Stimulated activated CD4-positive, alpha-beta T cell treated with anti-CD3 and anti-CD28 coated beads, Interleukin-15, amount 100 ng/mL, for 1 hour (primary cell): ENCODE data around the gene PALLD.

ENCODE experiments used
- DNase-seq, 2 donors: peaks; one replicate each; pipeline ENCODE4 v3.0.0-alpha.2; 2020; ENCODE audit warnings: low read depth in 1 of 2, low spot score in 1 of 2

PALLD gene

DNA sequence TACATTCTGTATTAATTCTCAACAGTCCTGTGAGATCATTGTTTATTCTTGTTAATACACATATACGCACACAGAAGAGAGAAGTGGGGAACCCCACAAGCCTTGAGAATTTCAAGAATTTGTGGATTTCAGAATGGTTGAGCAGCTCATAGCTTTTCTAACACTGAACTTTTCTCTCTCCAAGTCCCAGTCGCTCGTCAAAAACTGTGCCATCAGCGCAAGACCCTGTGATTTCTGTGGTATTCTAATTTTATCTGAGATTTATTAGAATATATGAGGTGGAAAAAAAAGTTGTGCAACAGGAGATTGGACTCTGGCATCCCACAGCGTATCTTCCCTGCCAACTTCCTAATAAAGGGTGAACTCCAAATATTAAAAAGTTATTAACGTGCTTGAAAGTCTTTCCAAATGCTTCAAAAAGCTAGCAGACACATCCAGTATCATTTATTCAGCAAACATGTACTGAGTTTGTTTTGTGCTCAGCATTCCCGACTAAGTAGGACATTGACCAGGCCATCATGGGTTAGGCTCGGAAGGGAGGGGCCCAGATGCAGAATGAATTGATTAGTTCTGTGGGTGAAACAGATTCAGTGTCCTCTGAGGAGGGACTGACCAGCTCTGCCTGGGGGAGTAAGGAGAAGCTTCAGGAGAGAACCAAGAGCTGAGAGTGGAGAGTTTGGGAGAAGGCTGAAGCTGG lies 347.6 kb downstream of the PALLD start:
- DNase-seq = no peak

DNA sequence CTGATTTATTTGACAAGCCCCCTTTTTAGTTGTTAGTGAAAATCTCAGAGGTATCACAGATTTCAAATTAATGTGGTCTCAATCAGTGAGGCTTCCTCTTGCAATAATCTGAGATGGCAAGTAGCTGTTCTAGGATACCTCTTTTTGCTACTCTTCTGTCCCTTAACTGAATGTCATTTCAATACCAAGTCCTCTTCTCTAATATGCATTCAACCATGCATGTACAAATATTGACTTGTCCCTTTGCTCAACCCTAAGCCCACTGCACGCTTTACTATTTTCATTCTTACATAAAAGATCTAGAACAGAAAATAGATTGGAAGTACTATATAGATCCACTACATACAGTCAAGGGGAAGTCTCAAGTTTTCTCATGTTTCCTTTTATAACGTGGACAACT lies 349.0 kb downstream of the PALLD start:
- no peak for DNase-seq

DNA sequence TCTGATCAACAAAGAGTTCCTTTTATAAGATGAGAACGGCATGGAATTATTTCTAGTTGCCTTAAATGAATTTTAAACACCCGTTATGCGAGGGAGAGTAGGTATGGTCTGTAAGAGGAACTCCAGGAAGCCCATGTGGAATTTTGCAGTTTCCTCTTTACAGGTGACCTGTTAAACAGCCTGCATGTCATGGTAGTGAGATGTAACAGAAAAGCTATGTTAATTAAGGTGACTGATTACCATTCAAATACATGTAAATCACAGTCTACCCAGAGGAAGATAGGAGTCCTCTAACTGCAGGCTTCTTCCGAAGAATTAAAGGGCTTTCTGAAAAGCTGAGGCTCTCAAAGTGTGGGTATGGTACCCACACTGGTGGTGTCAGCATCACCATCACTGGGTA lies 349.6 kb downstream of the PALLD start:
- no peak for DNase-seq

DNA sequence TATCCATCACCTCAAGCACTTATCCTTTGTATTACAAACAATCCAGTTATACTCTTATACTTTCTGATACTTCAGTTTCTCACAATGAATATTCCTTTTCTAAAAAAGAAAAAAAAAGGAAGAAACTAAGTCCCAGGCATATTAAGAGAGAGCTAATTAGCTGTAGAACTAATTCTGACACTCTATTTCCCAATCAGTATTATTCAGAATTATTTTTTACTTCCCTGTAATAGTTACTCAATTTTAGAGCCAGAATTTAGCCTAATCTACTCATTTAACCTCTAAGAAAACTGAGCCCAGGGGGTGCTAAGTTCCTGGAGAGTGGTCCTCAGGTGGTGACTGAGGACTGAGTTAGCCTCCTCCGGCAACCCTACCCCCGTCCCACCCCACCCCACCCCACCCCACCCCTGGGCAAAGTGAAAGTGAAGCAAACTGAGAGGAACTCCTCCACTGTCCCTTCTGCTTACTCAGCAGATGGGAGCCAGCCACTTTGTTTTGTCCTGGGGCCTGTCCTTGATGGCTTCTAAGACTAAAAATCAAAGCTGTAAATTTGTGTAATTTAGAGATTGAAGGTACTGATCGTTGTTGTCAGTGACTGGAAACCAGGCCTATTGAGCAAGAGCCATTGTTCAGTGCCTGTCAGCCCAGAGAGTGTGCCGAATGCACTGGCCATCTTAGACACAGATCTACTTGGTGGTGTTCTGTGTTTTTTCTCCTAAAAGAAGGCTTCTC lies 351.1 kb downstream of the PALLD start:
- no peak for DNase-seq

DNA sequence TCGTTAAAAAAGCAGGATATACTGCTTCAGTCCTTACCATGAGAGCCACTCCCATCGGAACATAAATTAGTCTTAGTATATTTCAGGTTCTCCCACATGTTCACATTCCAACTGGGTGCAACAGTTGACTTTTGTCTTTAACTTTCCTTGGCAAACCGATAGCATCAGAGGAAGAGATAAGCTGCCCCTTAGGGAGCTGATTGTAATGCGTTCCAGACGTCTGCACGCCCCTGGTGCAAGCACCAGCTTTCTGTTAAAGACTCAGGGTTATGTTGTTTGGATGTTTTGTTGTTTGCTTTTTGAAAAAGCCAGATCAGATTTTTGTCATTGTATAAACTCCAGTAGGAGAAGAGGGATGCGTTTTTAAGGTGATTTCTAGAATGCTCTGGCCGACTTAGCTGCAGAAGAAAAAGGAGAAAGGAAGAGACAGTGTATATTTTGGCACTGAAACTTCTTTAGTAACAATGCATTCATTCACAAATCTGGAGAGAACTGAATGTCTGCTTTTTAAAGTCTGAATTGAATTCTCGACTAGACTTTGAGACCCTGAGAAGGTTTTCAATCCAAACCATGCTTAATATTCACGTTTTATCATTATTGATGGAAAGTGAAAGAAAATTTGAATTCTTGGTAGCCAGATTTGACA lies 352.3 kb downstream of the PALLD start:
- no peak for DNase-seq

DNA sequence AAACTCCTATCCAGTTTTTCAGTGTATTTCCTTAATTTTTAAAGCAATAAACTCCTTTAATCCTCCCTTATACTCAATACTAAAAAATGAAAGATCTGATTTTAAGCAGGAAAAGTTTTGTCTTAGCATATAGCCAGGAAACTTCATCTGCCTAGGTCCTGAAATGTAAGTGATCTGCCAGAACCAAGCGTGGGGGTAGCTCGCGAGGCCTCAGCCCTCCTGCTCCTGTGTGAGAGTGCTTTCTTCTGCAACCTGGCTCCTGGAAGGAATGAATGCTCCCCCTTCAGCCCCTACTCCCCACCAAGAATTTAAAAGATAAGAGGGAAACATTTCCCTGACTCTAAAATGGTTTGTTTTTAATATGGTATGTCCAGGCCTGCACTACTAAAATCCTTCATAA lies 353.1 kb downstream of the PALLD start:
- no peak for DNase-seq

DNA sequence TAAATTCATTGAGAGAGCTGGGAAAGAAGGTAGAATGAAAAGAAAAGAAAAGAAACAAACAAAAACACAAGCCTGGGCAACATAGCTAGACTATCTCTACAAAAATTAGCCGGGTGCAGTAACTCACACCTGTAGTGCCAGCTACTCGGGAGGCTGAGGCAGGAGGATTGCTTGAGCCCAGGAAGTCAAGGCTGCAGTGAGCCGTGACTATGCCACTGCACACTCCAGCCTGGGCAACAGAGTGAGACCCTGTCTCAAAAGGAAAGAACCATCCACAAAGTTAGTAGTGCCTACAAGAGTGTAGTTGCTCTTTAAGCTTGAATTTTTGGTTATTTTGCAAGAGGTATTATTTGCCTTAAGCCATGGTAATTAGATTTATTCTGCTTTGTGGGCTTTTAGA lies 355.5 kb downstream of the PALLD start:
- no peak for DNase-seq

DNA sequence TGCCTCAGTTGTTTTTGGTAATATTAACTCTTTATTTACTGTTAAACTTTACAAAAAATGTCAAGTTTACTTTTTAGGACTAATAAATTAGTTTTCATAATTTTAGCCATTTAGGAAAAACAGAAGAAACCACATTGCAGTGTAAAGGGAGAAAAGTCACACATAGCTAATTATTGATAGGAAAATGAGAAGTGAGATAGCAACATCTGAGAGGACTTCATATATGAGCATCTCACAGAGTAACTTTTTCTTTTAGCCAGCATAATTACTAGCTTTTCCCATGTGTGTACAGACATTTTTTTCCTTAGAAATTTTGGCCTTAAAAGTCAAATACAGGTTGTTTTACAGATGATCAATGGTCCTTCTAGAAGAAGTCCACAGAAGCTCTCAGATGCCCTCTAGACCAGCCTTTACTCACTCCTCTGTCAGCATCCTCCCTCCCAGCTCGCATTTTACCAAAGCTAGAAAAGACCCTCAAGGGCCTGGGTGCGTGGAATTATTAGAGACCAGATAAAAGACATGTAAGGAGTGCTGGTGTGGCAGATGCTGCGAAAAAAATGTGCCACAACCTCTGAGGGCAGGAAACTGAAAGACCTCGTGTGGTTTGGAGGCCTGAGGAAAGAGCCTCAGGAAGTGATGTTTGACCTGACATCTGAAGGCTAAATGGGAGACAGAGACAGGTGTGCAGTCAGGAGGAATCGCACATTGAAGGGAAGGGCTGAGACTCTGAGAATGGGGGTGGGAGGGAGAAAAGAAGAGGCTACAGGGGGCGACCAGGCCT lies 356.3 kb downstream of the PALLD start:
- DNase-seq = no peak

DNA sequence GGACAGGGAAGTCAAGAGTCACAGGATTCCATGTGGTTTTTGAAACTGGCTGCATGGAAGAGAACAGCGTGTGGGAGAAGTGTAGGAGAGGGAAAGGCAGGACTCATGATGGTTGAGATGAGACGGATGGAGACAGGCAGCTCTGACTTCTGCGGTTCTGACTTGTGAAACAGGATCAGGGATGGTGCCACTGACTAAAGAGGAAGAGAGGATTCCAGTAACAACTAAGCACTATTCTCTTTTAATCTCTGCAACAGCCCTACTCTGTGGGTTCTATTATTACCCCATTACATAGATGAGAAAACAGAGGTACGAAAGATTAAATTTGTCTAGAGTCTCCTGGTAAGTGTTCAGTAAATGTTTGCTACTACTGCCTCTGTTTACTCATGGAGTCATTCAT lies 356.9 kb downstream of the PALLD start:
- DNase-seq = no peak

DNA sequence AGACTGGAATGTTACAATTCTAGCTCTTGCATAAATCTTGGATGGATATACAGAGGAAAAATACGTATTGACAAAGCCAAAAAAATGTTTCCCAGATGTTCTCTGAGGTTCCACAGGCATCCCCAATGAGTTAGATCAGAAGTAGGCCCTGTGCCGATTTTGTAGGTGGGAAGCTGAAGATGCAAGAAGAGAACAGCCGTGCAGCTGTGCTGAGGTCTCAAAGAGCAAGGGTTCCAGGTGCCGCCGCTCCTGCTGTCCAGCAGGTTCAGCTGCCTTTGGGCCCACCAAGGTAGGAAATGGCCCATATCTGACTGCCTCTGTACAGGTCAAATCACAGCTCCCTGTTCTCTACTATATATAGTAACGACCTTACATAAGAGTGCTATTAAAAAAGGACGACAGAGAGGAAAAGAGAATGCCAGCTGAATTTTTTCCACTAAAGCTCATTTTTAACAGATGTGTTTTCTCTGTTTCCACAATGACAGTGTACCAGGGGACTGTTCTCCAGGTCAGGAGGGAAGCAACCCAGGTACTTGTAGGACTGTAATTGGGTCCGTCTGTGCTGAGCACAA lies 357.6 kb downstream of the PALLD start:
- DNase-seq = no peak

DNA sequence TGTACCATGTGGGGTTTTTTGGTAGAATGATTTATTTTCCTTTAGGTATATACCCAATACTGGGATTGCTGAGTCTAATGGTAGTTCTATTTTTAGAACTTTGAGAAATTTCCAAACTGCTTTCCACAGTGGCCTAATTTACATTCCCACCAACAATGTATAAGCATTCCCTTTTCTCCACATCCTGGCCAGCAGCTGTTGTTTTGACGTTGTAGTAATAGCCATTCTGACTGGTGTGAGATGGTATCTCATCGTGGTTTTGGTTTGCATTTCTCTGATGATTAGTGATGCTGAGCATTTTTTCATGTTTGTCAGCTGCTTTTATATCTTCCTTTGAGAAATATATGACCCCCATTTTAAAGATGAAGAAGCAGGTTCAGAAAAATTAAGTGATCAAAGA lies 359.5 kb downstream of the PALLD start:
- DNase-seq = no peak

DNA sequence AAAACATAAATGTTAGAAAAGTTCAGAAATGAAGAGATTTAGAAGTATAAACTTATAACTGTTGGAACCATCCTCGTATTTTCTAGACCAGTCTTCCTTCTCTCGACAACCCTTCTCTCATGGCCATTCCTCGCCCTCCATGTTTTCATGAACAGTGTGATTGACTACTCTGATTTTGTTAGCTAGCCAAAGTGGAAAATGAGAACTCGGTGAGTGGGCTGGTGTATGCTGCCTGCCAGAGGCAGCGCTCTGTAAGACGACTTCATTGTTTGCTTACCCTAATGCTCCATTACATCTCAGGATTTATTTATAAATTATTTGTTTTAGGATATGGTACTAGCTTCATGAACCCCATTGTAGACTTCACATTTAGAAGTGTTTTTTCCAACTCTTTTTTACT lies 360.2 kb downstream of the PALLD start:
- DNase-seq = no peak

DNA sequence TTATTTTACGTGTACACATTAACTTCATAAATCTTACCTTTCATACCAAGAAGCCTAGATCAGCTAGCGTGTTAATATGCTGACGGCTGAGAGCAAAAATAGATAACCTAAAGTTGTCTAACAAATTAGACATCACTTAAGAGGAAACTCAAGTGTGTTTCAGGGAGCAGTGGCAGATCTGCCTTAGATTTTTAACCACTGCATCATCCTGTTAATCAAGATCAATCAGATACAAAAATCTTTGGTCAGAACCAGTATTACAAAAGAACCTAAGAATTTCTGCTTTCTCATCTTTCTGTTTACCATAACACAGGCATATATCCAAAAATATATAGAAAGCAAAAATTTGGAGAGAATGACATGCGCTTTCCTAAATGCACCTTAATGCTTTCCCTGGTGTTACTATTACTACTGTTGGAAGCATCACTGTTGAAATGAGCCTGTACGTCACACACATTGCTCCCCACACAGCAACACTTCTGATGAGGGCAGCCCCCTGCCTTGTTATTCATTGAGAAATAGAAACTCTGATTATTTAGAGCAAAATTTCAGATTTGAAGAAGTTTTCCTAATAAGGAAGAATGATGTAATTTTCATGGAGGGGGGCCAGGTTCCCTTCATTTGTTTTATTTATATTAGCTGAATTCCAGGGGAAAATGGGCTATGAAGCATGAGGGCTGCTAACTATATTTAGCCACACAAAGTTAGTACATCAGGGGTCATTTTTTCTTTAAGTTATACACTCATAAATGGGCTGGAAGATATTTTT lies 360.9 kb downstream of the PALLD start:
- no peak for DNase-seq

DNA sequence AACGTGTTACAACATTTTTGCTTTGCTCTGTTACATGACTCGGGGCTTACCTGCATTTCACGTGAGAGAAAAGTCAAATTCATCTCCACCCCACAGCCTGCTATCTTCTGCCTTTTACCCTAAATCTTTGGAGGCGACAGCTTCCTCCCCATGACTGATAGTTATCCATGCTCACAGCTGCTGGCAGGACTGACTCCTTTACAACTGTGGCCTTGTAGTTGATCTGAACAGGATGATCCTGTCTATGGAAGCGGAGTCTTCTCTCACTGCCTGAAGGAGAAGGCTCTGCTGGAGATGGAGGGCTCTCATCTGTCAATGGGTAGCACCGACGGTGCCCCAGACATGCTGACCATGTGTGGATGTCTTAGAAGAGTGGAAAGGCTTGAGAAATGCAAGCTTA lies 362.2 kb downstream of the PALLD start:
- DNase-seq = no peak

DNA sequence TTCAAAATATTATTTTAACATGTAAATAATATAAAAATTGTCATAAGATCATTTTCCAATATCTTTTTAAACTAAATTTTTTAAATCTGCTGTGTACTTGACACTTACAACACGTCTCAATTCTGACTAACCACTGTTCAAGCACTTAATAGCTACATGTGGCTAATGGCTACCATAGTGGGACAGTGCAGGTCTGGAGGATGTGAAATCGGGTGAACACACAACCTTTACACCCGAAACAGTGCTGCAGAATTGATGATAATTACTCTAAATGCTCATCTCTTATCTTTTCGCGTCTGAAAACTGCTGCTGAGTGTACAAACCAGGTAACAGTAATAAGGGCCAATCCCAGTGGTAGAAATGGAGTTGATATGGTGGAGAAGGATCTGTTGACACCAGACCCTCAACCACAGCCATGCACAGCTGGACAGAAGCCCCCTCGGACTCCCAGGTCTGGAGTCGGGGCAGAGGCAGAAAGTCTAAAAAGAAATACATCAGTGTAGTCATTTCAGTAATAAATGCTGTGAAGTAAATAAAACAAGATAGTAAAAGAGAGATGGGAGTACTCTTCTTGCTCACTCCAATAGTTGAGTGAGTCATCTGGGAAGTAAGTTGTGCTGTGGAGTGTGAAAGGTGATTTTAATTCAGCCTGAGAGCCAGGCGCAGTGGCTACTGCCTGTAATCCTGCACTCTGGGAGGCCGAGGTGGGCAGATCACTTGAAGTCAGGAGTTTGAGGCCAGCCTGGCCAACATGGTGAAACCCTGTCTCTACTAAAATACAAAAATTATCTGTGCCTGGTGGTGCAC lies 363.2 kb downstream of the PALLD start:
- no peak for DNase-seq

DNA sequence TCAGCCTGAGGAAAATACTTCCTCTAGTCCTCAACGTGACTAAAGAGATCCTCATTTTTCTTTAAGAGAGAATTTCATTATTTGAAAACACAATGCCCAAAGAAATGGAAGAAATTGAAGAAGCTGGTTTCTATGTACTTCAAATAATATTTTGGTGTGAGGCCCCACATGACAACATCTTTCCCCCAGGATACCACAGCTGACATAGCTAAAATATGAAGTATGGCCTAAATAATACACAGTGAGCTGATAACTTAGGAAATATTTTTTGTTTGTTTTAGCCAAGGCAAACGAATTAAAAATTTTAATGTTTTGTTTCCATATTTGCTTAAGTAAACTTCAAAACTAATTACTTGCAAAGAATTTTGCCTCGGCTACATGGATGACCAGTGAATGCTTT lies 364.0 kb downstream of the PALLD start:
- no peak for DNase-seq

DNA sequence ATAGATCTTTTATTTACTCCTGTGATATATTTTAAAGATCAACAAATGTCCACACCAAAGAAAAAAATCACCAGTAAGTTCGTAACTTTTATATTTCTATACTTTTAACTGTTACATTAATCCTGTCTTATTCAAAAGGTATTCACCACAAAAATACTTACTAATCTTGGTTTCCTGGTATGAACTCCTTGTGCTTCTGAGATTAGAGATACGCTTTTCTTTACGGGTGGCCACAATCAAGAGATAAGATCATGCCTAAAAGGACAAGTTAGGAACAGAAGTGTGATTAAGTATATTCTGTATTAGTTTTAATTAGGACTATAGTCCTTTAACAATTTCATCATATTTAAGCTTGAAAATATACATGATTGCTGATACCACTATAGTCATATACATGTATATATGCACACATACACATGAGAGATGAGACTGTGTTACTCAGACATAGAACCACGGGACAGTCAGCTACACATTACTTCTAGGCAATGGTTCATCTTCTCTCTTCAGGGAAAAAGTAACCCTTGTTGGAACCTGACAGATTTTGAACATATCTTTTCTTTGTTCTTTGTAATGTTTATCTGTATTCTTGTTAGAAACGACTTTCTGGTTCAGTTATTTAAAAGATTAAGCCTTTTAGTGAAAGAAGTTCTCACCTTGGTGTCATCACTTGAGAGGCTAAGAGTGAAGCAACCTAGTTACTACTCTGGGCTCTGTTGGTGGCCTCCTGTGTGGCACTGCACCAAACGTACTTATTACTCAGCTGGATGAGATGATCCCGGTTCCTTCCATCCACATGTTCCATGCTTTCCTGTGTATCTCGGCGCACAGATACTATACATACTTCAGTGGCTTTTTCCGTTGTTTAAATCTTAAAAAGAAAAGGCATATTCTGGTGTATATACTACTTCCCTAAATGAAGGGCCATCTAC lies 367.1 kb downstream of the PALLD start:
- no peak for DNase-seq

DNA sequence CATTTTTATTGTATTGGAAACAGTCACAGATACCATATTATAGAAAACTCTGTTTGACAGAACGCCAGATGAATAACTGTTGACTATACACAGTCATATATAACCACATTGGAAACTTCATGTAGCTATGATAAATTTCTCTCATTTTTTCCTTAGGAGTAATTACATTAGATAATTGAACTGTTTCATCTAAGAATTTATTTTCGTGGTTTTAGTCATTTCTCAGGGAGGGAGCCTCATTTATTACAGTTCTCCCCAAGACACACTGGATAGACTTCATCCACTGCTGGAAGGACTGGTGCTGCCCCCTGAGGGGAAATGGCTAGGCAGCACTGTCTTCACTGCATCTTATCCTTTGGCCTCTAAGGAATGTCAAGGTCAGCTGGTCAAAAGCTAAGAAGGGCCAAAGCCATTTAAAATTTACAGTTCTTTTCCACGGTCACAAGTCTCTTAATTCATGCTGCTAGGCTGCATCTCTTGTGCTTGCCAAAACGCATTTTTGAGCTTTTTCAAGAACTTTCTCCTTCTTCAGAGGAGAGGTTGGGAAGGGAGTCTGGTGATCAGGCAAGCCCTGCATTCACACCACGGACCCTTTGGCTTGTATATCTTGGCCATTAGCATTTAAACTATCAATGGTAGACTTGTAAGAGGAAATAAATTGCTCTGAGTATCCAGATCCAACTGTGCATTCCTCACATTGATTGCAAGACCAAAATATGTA lies 368.1 kb downstream of the PALLD start:
- no peak for DNase-seq
